NCI-H2029 treated with DMSO at 0.1 percent for 48 hours (cell line): ENCODE measurements around the gene CDH13.

Experiments used
- DNase-seq: peaks from one replicate; lab custom pipeline; 2025; lab: John Stamatoyannopoulos, UW

CDH13 gene

DNA sequence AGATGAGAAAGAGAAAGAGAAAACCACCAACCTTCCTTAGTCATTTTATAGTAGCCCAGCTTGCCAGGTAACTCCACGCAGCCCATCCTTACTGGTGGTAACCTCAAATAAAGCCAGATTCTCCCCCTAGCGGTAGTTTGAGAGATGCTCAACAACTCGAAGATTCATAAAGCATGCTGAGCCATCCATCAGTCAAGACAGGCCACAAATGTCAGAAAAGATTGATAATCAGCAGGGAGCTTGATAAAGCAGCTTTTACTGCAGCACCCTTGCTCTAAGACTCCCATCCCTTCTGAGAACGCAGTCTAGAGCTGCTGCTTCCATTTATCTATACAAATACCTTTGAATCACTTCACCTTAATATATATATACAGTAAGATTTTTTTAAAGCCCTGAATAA lies 729.5 kb downstream of the CDH13 start:
- peak; percentile 16 for DNase-seq

DNA sequence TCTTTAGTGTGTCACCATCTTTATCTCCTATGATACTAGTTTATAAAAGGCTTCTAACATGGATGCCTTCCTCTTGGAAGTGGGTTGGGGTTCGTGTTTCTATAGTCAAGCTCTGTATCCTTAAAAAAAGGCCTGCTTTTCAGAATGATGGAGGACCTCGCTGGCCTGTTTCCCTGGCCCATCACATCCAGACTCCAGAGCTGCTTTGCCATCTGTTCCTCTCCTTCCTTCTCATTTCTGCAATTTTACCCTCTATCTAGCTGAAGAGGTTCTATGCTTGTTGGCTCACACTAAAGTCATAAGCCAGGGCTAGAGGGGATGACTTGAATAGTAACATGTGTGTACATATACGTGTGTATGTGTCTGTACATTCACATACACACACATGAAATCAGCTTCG lies 730.2 kb downstream of the CDH13 start:
- no peak for DNase-seq

DNA sequence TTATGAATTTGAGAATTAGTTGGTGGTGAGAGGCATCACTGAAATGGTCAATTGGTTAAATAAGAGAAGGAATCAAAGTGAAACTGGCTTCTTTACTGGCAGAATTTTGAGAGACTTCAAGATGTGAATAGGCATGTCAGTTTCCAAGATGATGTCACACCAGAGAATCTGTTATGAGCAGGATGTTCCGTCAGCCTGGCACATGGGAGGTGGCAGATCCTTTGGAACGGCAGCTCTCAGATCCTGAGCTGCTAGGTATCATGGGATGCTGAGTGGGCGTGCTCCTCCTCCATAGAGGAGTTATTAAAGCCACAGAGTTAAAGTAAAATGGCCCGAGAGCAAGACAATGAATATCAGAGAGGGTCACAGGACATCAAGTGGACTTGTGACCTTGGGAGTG lies 736.8 kb downstream of the CDH13 start:
- no peak for DNase-seq

DNA sequence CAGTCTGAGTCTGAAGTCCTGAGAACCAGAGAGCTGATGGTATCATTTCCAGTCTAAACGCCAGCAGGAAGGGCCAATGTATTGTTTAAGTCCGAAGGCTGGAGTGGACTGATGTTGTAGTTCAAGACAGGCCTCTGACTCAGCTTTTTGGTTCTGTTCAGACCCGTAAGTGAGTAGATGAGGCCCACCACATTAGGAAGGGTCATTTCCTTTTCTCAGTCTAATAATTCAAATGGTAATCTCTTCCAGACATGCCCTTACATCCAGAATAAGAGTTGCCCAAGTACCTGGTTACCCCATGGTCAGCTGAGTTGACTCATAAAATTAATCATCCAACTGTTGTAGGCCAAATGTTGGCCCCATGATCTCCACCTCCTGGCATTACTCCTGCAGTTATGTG lies 738.4 kb downstream of the CDH13 start:
- DNase-seq, result no peak

DNA sequence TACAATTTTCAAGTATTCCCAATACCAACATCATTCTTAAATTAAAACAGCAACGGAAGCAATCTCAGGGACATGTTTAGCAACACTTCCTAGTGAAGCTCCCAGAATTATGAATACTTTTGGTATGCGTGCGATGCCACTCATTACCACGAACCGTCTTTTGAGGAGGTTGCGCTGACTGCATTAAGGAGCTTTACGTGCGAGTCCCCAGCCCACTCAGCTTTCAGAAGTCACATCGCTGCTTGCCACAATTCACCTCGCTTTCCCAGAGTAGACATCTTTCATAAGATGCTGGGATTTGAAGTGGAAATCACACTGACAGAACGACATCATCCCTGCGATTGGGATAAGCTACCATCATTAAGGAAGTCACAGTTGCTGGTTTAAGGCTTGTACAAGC lies 739.5 kb downstream of the CDH13 start:
- DNase-seq, result no peak

DNA sequence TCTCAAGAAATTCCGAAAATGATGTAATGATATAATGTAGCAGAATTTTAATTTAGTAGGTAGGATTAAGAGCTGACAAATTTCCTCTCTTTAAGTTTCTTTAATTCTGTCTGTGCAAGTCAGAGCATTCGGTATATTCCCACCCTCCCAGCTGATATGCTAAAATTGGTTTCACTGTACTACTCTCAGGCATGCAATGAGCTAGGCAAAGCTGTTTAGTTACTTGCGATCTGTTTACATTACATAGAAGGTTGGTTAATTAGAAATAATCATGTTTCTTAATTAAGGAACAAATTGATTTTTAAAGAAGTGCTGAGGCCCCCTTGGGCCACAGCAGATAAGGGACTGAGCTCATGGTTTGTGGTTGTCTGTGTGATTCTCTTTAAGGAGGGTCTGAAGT lies 748.2 kb downstream of the CDH13 start:
- no peak for DNase-seq

DNA sequence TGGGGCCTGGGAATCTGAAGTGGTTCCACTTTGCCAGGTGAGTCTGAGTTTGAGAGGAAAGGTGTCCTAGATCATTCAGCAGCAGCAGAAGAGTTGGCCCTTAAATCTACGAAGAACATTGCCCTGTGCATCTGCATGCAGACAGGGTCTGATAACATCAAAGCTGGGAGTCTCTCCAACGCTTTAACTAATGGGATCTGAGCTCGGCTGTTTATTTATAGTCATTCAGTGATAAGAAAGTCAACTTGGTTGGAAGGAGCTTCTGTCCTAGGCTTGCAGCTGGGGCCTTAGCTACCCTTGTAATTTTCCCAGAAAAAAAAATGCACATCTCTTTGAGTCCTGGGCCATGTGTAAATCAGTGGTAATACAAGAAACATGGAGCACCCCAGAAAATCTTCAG lies 763.0 kb downstream of the CDH13 start:
- no peak for DNase-seq

DNA sequence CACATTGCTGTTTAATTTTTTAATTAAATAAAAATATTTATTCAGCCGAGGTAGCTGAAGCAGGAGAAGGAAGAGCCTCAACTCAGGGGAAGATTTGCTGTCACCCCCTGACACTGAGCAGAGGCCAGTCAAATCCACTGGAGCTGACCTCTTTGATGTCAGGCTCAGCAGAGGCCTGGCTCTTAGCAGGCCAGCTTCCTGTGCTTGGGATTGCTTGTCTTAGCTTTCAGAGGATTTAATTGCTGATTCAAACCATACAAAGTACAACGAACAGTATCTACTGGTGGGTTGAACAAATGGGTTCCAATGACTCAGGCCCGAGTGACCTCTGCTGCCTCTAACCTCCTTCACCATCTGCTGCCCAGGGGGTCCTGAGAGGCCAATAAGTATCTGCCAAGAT lies 764.0 kb downstream of the CDH13 start:
- DNase-seq, result no peak

DNA sequence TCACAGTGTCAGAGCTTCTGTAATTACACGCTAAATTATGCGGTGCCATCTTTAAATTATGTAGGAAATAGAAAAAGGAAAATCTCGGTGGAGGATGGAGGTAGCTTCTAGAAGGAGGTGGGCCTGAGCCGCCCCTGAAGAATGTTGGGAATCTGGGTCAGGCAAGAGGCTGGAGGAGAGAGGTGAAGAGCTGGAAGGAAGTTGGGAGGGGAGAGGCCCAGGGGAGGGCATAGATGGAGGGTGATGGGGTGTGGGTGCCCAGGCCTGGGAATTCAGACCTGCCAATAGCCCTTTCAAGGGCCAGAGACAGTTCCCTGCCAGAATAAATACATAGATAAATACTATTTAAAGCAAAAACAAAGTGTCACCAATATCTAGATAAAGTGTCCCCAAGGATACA lies 766.0 kb downstream of the CDH13 start:
- DNase-seq, result no peak

DNA sequence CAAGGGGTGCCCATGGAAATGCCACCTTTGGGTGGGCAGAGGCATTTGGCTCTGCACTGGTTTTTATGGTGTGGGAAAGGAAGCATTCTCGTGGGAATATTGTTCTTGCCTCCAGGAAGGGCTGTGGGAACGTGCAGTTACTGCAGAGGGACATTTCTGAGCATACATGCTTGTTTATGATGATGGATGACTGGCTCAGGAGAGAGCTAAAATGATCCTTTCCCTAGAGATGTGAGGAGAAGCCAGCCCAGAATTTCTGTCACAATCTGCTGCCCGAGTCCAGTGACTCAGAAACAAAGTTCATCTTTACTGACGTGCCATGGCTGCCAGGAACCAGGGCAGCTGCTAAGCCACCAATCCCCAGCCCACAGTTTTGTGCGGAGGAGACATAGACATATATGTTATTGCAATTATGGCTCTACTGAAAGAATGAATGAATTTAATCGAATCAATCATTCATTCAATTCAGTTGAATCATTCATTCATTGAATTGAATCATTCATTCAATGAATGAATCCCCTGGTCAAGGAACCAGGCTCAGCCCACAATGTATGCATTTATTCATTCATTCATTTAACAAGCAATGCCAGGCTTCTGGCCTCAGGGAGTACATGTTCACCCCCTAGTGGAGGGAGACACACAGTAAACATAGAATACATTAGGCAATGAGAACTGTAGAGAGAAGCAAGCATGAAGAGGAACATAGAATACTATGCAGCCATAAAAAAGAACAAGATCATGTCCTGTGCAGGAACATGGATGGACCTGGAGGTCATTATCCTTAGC lies 766.6 kb downstream of the CDH13 start:
- DNase-seq, result no peak

DNA sequence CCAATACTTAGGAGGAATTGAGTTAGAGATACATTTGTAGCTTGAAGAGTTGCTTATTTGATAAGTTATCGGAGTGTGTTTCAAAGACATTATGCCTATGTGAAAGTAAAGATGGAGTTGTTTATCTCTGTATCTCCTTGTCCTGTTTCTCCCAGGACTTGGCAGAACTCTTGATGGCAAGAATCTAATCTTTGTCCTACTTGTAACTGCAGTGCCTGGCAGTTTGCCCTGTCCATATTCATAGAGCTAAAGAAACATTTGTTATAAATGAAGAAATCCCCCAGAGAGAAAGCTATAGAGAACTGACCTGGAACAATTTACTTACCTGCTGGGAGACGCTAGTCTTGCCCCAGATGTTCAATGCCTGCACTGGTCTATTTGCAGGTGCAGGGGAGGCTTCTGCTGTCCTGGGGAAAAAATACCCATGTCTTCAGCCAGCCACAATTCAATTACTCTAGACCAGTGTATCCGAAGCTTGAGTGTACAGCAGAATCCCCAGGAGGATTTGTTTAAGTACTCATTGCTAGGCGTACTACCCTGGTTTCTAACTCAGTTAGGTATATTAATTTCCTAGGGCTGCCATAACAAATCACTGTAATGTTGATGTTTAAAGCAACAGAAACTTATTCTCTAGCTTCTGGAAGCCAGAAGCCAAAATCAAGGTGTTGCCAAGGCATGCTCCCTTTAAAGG lies 771.0 kb downstream of the CDH13 start:
- no peak for DNase-seq

DNA sequence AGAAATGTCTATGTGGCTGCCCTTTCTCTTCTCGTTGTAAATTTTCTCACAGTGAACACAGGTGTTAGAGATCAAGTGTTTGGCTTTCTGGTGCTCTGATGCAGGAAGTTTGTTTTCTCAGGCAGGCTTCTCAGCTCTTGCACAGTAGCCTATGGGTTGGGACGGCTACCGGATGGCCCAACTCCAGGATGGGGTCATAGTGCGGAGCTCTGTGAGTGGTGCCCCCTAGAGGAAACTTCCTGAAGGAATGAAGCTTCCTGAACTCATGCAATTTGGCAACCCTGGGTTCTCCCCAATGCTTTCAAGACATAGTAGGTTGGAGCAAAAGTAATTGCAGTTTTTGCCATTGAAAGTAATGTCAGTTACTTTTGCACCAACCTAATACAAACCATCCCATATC lies 773.5 kb downstream of the CDH13 start:
- no peak for DNase-seq

DNA sequence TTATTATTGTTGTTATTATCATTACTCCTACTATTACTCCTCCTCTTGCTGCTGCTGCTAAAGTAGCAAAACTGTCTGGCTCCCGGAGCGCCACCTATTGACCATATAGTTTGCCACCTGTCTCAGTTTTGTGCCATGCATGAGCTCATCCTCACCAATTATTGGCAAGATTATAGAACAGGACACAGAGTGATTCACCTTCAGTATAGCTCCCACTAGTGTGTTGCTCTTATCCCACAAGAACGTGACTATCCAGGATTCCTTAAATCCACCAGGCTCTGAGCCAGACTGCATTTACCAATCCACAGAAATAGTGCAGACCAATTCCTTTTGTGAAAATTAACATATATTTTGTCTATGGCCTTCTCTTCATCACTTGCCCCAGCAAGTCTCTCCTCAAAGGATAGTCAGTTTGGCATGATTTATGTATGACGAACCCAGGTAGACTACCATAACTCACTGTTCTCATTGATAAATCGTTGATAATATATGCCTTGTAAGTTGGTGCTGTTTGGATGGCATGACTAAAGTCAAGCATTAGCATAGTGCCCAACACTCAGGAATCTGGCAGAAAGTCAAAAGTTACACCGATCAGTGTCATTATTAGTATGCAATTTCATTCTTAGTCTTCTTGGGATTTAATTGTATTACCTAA lies 775.5 kb downstream of the CDH13 start:
- no peak for DNase-seq

DNA sequence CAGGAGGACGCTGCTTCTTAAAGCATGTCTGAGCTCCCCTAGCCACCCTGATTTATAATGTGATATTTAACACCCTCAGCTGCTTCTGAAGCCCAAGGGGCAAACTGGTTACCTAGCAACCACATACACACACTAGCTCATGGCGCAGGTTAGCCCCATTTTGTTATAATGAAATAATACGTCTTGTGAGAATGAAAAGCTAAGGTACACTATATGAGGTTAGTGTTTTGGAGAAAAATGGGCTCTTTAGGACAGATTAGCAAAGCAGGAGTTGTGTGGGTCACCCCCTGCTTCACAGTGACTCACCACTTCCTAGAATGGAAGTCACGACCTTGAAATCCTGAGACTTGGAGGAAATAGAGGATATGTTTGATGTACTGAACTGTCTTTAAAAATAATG lies 776.2 kb downstream of the CDH13 start:
- no peak for DNase-seq

DNA sequence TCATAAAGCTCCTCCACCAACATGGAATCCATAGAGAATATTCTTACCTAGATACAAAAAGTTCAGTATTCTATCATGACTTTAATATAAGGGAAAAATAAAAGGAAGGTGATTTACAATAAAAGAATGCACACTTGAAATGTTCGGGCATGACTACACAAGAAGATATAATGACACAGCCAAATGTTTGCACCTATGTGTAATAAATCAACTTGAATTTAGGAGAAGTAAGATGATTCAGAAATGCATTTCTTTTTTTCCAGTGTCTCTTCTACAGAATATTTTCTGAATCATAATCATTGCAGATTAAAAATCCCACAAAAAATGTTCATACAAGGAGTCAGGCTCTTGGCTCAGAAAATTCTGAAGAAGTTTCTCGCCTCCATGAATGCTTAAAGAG lies 777.0 kb downstream of the CDH13 start:
- no peak for DNase-seq

DNA sequence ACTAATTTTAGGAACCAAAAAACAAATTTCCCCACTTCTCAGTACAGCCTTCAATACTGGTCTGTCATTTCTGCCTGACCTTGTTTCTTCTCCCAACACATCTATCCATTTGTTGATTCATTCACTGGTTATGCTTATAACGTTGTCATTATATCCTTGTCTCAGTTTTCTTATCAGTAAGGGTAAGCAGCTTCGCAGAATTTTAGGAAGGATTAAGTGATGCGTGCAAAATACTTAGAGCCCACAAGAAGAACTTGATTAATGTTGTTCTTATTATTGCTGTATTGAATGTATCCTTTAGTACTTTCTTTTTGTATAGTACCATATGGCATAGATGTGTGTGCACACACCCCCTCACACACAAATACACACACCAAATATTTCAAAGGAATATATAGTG lies 777.5 kb downstream of the CDH13 start:
- DNase-seq, result no peak

DNA sequence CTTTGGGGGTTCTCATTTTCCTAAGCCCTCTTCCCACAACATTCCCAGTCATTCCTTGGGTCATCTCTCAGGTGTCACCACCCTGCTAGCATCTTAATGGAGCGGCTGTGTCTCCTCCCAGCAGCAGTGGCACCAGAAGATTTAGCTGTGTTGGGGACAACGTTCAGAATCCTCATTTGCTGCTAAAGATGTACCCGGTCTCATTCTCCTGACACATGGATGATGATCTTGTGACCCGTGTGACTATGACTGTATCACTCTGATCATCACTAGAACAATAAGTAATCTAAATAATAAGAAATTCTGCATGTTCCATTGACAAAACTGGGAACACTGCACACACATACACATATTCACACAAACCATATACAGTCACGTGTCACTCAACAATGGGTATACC lies 781.2 kb downstream of the CDH13 start:
- no peak for DNase-seq

DNA sequence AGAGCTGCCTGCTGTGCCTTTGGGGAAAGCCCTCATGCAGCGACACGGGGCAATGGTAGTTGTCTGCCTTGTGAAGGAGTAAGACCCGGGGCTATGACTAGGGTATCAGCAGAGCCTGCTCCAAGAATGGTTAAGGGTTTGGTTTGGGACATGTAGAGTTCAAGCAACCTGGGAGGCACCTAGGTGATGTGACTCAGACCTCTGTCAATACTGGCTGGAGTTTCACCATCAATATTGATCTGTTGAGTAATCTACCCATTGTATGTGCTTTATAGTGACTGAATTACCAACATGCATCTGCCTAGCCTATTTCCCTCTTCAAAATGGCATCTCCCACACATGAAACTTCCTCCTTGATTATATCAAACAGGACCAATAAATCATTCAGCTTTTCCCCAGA lies 782.6 kb downstream of the CDH13 start:
- DNase-seq, result no peak

DNA sequence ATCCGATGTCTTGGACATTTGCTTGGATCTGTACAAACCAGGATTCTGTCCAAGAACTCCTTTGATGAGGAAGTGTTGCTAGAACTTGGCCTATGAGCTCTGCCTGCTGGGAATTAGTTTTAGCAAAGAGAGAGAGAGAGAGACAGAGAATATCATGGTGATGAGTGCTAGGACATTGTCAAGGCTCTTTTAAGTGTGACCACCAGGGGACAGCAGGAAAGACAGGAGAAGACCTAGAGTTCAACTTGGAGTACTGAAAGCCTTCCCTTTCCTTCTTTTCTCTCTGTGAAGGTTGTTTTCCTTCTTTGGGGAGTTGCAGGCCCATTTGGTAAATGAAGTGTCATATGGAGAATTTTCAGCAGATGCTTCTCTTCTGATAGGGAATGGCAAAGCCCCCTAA lies 791.8 kb downstream of the CDH13 start:
- no peak for DNase-seq

DNA sequence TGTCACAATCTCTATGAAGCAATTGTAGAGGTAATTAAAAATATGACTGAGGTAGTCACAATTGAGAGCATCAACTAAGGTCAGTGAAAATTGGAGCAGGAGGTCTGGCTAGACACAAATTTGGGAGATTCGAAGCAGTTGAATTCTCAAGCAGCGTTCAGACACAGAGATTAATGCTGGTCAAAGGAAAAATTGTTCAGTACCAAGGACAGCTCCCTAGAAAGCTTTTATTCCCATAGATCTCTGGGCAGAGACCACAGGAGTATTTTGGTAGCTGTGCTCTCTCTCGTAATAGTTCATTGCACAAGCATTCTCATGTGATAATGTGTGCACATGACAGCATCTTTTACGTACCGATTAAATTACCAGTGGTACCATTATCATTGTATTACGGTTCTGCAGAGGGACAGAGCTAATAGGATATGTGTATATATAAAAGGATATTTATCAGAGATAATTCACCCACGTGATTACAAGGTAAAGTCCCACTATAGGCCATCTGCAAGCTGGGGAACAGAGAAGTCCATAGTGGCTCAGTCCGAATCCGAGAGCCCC lies 793.5 kb downstream of the CDH13 start:
- no peak for DNase-seq

DNA sequence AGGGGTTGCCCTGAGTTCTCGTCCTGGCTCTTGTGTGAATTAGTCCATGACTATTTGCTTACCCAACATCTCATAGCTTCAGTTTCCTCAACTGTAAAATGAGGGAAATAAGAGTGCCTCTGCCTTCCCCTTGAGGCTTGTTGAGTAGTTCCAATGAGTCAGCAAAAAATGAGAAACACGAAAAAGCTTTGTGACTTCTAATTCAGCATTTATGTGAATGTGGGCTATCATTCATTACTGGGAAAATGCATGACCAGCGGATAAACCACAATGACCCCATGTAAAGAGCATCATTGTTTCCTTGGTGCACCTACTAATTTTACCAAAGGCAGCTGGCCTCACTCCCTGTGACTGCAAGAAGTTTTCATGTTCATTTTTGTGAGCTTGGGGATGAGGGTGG lies 806.4 kb downstream of the CDH13 start:
- DNase-seq, result no peak

DNA sequence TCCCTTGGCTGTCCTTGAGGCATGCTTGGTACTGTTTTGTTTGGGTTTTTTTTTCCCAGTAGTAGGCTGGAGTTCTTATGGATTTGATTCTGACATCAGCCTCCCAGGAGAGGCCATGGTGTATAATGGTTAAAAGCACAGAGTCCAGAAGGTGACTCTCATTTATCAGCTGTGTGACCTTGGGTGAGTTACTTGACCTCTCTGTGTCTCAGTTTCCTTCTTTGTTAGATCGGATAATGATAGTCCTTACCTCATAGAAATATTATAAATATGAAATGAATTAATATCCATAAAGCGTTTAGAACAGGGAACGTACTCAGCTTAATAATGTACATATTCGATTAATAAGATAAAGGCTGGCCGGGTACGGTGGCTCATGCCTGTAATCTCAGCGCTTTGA lies 810.3 kb downstream of the CDH13 start:
- DNase-seq, result no peak

DNA sequence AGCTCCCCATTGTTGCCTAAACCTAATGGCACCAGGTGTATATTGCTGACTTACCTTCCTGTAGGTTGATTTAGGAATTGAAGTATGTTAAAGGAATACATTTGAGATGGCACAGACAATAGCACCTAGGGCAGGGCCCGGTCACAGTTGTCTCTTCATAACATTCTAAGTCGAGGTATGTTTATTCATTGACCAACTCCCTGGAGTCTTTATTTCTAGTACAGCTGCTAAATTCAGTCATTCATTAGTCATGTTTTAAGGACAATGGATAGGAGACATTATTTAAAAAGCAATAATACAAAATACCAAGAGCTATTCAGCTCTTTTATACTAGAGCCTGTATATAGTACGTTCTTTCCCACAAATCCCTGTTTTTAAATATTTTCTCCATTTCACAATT lies 811.6 kb downstream of the CDH13 start:
- DNase-seq, result no peak
